ENCODE results near the gene NMNAT3.

GRCh38 chr3:139654637-139655365, 23.0 kb downstream of the NMNAT3 start:
- TF ChIP-seq EZH2 (IDR thresholded peaks at IDR 0.05): no peak
- no peak for TF ChIP-seq POLR2AphosphoS5 (IDR thresholded peaks at IDR 0.05; ENCODE audit: borderline replicate concordance, low read depth, low read length)
- TF ChIP-seq FOXP2 (optimal IDR thresholded peaks at IDR 0.05; ENCODE audit: control extremely low read depth, extremely low read length, insufficient read depth): no peak

All from SK-N-MC (cell line).